Neuron (in vitro differentiated cells): ENCODE data around the gene C5orf34.
"Not testable (repeated sequence)": the region's sequence is repeated elsewhere in the genome, so short reads cannot be mapped to it uniquely, and the experiment has no call there.

Experiments used
- H2AFZ ChIP-seq: one replicate; pipeline ENCODE4 v1.6.1; 2013; ENCODE audit warnings: low read depth, mild to moderate bottlenecking, inconsistent platforms, low read length, moderate library complexity
- H3K27me3 ChIP-seq: one replicate; pipeline ENCODE4 v1.6.1; 2013; ENCODE audit warnings: low read length; ENCODE audit not compliant: insufficient read depth
- H3K36me3 ChIP-seq: one replicate; pipeline ENCODE4 v1.6.1; 2013; ENCODE audit warnings: low read length; ENCODE audit not compliant: insufficient read depth
- H3K4me1 ChIP-seq: one replicate; pipeline ENCODE4 v1.6.1; 2013; ENCODE audit warnings: low read length; ENCODE audit not compliant: insufficient read depth
- H3K4me3 ChIP-seq: 2 replicates; pipeline ENCODE4 v1.5.1; 2013; ENCODE audit warnings: mild to moderate bottlenecking, low read length, moderate library complexity
- H3K9me3 ChIP-seq: one replicate; pipeline ENCODE4 v1.6.1; 2013; ENCODE audit warnings: low read length

Gene C5orf34

DNA sequence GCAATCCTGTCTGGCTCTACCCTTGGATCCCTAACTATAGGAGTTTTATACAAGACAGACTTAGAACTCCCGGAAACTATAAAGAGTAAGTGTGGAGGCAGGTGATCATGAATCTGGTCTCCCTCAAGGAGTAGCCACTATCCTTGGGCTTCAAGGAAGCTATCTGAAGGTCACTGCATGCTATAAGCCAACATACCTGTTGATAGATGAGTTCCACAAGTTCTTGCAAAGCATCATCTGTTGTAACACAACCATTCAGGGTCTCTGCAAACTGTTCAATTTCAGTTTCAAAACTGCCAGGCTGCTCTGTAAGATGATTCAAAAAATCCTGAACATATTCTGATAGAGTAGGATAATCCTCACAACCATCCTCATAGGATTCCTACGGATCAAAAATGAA lies 32.6 kb upstream of the C5orf34 start:
- H3K4me3 ChIP-seq, result no peak overlapping the region
- H3K9me3 ChIP-seq, result no peaks in the 10 kb centered on the region
- H3K36me3 ChIP-seq, result peaks cover 93% of the 10 kb centered on the region
- H3K27me3 ChIP-seq, result no peaks in the 10 kb centered on the region
- no peak overlapping the region for H2AFZ ChIP-seq
- H3K4me1 ChIP-seq, result no peaks in the 10 kb centered on the region

DNA sequence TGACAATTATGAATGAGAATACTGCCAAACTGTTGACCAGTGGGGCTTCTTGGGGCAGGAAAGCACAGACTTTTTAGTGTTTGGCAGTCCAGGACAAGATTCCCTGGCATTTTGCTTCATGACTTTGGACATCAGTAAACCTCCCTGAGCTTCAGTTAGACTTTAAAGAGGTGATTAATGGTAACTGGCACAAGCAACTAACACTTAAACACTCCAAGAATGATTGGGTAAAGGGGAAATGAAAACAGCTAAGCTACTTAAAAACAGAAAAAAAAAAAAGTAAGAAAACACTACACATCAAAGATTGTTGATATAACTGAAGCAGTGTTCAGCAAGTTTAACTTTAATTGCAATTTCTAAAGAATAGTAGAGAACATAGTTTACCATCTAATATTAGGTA lies 28.5 kb upstream of the C5orf34 start:
- H2AFZ ChIP-seq, result no peak overlapping the region
- H3K9me3 ChIP-seq, result no peaks in the 10 kb centered on the region
- H3K27me3 ChIP-seq, result no peaks in the 10 kb centered on the region
- H3K4me3 ChIP-seq, result no peak overlapping the region
- H3K4me1 ChIP-seq, result no peaks in the 10 kb centered on the region
- peaks cover 91% of the 10 kb centered on the region for H3K36me3 ChIP-seq

DNA sequence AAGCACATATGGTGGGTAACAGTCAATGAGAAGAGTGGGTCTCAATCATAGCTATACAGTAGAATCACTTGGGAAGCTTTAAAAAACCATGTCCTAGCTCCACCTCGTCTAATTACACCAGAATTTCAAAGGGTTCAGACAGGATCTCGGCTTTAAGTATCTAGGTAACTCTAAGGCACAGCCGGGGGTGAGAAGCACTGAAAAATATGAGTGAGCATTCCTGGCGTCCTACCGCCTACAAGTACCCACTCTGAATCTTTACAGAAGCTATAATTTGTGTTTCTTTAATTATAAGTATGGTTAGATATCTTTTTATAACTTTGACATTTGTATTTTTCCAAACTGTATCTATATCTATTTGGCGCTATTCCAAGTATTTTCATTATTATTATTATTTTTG lies 25.8 kb upstream of the C5orf34 start:
- Histone ChIP-seq H3K4me1 (no peaks in the 10 kb centered on the region), H3K27me3 (no peaks in the 10 kb centered on the region), H3K9me3 (no peaks in the 10 kb centered on the region), H3K4me3 (no peak overlapping the region), H2AFZ (no peak overlapping the region), H3K36me3 (peaks cover 91% of the 10 kb centered on the region)

DNA sequence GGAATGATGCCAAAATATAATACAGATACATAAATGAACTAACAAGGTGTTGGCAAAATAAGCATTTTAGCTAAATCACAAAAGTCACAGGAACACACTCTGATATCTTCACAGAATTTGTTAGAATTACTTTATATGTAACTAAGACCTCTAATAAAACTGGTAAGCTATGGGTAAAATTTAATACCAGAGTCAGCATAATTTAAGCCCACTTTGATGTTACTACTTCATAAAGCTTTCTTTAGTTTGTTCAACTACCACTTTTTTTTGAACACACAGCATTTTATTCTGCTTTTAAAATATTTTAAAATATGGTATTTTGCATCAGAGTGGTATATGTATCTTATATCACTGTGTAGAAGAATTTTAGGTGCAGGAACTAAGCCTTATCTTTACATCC lies 22.0 kb upstream of the C5orf34 start:
- Histone ChIP-seq H3K4me3 (no peak overlapping the region), H3K36me3 (peaks cover 91% of the 10 kb centered on the region), H3K4me1 (no peaks in the 10 kb centered on the region), H3K9me3 (no peaks in the 10 kb centered on the region), H2AFZ (no peak overlapping the region), H3K27me3 (no peaks in the 10 kb centered on the region)

DNA sequence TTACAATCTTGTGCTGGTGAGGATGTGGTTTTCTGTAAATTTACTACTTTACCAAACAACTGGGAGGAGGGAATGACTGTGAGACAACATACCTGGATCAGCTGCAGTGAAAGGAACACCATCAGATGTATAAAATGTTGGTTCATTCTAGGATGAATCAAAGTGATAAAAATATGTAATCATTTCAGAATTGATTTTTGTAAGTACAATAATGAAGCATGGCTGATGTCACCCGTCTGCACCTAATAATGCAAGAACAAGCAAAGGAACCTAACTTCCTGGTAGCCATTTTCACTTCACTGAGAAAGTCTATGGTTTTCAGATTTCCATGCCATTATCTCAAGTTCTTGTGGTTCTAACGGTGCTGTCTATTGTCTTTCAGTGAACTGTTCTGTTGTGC lies 18.7 kb upstream of the C5orf34 start:
- no peaks in the 10 kb centered on the region for H3K27me3 ChIP-seq
- H2AFZ ChIP-seq, result no peak overlapping the region
- H3K36me3 ChIP-seq, result peaks cover 93% of the 10 kb centered on the region
- H3K9me3 ChIP-seq, result no peaks in the 10 kb centered on the region
- no peak overlapping the region for H3K4me3 ChIP-seq
- H3K4me1 ChIP-seq, result no peaks in the 10 kb centered on the region

DNA sequence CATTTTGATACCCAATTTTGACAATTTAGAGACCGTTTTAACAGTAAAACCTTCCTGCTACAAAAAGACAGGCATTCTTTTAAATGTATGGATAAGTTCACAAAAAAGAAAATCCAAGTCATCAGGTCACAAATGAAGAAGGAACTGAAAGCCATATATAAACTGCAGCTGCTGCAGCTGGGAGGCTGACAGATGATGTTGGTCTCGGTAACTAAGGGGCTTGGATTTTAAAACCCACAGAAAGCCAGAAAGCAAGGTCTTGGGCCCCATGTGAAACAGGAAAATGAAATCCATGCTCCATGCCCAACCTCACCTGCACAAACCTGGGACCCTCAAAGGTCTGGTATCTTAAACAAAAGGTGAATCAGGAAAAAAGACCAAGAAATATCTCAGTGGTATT lies 15.7 kb upstream of the C5orf34 start:
- Histone ChIP-seq H3K27me3 (no peaks in the 10 kb centered on the region), H3K4me1 (no peaks in the 10 kb centered on the region), H3K9me3 (no peaks in the 10 kb centered on the region), H3K36me3 (peaks cover 86% of the 10 kb centered on the region), H2AFZ (no peak overlapping the region), H3K4me3 (no peak overlapping the region)

DNA sequence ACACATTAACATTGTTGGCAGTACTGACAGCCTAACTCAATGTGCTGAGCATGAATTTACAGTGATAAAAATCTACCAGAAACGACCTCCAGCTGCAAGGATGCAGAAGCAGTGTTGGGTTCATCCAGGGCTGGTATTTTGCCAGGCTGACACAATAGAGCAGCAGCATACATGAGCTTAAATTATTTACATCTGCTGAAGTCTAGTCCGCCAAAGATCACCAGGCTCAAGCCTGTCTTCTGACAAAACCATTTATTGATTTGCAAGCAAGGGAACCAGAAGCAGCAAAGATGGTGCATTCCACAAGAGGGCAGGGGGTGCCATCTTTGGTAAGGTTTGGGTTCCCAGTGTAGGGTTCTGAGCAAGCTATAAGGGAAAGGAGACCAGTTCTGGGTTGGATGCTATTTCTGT lies 8.7 kb upstream of the C5orf34 start:
- Histone ChIP-seq H3K9me3 (no peaks in the 10 kb centered on the region), H3K36me3 (peaks cover 38% of the 10 kb centered on the region), H3K4me1 (no peaks in the 10 kb centered on the region), H2AFZ (no peak overlapping the region), H3K27me3 (no peaks in the 10 kb centered on the region), H3K4me3 (no peak overlapping the region)

DNA sequence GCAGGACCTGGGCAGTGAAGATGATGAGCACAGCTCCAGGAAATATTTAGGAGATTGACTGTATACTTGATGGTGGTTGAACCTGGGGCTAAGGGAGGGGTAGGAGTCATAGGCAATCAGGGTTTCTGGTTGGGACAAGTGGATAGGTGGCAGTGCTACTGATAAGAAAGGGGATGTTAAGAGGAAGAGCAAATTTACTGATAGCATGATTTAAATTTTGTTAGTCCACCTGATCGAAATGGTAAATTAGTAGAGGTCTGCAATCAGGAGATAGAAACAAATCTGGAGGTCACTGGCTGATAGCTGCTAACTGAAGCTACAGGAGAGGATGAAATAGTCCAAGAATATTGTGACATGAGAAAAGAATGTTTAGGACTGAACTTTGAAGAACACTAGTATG lies 5.7 kb upstream of the C5orf34 start:
- peaks cover 4% of the 10 kb centered on the region for H3K4me1 ChIP-seq
- H3K36me3 ChIP-seq, result peaks cover 18% of the 10 kb centered on the region
- H3K9me3 ChIP-seq, result no peaks in the 10 kb centered on the region
- H2AFZ ChIP-seq, result no peak overlapping the region
- H3K4me3 ChIP-seq, result no peak overlapping the region
- H3K27me3 ChIP-seq, result no peaks in the 10 kb centered on the region

DNA sequence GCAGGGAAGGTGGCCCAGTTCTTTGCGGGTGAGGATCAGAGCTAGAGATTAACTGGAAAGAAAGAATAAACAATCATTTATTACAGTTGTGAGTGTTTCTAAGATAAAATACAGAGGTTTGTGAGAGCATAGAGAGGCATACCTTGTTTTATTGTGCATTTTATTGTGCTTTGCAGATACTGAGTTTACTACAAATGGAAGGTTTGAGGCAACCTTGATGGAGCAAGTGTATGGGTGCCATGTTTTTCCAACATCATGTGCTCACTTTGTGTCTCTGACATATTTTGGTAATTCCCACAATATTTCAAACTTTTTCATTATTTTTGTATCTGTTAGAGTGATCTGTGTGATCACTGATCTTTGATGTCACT lies 715 bp upstream of the C5orf34 start:
- H3K27me3 ChIP-seq, result no peaks in the 10 kb centered on the region
- peak overlapping the region; percentile 50 for H2AFZ ChIP-seq
- H3K4me1 ChIP-seq, result peaks cover 23% of the 10 kb centered on the region
- H3K4me3 ChIP-seq, result peak overlapping the region; percentile 68
- H3K36me3 ChIP-seq, result peaks cover 2% of the 10 kb centered on the region
- H3K9me3 ChIP-seq, result no peaks in the 10 kb centered on the region

DNA sequence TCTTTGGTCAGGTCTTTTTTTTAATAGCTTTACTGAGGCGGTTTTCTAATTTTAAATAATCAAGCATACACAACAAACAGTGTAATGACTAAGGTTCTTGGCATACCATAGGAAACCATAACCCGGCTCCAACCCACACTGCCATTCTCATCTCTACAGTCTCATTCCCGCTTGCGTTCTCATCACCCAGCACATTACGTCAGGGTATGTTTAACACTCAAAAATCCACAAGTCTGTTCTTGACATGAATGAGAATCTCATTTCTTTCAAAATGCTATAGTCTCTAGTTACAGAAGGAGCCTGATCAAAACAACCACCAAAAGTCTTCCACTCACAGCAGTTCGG lies 505 bp downstream of the C5orf34 start:
- Histone ChIP-seq H3K36me3 (peaks cover 5% of the 10 kb centered on the region), H3K27me3 (no peaks in the 10 kb centered on the region), H2AFZ (peak overlapping the region; percentile 50), H3K4me1 (peaks cover 23% of the 10 kb centered on the region), H3K4me3 (peak overlapping the region; percentile 68), H3K9me3 (no peaks in the 10 kb centered on the region)

DNA sequence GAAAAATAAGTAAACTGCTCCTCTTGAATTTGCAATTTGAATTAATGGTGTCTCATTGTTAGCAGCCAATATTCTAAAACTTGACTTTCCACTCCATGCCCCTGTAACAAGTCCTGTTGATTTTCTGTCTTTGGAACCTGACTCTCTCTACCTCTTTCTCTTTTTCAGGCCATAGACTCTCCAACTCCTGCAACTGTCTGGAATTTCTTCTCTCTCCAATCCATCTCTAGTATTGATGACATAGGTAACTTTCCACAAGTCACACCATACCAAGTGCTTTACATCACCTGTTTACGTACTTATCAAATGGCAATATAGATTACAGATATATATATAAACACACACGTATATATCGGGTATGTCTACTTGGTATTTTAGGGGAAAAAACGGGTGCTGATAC lies 923 bp downstream of the C5orf34 start:
- peaks cover 9% of the 10 kb centered on the region for H3K36me3 ChIP-seq
- peak overlapping the region; percentile 50 for H2AFZ ChIP-seq
- peak overlapping the region; percentile 68 for H3K4me3 ChIP-seq
- no peaks in the 10 kb centered on the region for H3K27me3 ChIP-seq
- no peaks in the 10 kb centered on the region for H3K9me3 ChIP-seq
- peaks cover 23% of the 10 kb centered on the region for H3K4me1 ChIP-seq

DNA sequence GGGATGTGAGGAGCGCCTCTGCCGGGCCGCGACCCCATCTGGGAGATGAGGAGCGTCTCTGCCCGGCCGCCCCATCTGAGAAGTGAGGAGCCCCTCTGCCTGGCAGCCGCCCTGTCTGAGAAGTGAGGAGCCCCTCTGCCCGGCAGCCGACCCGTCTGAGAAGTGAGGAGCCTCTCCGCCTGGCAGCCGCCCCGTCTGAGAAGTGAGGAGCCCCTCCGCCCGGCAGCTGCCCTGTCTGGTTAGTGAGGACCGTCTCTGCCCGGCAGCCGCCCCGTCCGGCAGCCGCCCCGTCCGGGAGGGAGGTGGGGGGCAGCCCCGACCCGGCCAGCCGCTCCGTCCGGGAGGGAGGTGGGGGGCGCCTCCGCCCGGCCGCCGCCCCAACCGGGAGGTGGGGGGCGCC lies 3.9 kb downstream of the C5orf34 start:
- peaks cover 23% of the 10 kb centered on the region for H3K4me1 ChIP-seq
- H3K36me3 ChIP-seq, result peaks cover 28% of the 10 kb centered on the region
- H3K27me3 ChIP-seq, result not testable (repeated sequence)

DNA sequence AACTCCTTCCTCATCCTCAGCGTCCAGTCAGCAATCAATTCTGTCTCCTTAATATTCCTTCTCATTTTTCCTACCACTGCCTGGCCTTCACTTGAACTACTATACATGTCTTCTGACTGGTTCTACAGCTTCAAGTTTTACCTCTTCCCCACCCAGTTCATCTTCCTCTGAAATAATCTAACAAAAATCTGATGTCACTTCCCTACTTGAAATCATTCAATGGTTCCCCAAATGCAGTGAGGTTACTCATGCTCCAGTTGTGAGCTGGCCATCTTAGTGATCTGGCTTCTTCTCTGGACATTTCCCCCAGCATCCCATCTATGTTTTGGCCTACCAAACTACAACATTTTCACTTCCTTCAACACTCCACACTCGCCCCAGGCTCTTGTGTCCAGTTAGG lies 16.4 kb downstream of the C5orf34 start:
- Histone ChIP-seq H2AFZ (no peak overlapping the region), H3K27me3 (no peaks in the 10 kb centered on the region), H3K4me1 (no peaks in the 10 kb centered on the region), H3K4me3 (no peak overlapping the region), H3K9me3 (no peaks in the 10 kb centered on the region), H3K36me3 (peaks cover 33% of the 10 kb centered on the region)

More for the DNA sequence above, 3.9 kb downstream of the C5orf34 start:
- H3K9me3 ChIP-seq, H2AFZ ChIP-seq, H3K4me3 ChIP-seq: not testable (repeated sequence)

DNA sequence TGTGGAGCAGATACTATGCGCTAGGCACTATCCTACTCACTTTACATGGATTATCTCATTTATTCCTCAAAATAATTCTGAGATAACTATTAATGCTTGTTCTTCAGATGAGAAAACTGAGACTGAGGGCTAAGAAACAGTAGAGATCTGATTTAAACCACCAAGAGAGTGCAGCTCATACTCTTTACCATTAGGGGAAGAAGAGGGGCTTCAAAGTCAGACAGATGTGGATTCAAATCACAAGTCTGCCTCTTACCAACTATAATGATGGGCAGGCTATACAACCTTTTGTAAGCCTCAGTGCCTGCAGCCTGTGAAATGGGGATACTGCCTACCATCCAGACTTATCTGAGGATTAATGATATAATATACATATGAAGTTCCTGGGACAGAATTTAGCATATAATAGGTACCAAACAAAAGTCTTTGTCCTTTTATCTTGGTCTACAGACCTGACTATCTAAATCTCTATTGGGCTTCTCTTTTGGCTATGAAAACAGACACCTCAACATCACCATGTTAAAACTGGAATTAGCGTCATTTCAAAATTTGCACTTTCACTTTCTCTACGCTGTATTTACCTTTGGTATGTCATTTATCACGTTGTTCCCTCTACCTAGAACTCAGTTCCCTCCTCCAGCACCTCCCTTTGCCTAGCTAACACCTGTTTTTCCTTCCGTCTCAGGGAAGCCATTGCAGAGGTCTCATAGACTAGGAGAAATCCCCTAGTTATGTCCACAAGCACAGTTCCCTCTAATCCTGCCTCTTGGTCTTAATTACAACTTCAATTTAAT lies 17.4 kb downstream of the C5orf34 start:
- Histone ChIP-seq H3K27me3 (no peaks in the 10 kb centered on the region), H2AFZ (no peak overlapping the region), H3K36me3 (peaks cover 32% of the 10 kb centered on the region), H3K4me3 (no peak overlapping the region), H3K9me3 (no peaks in the 10 kb centered on the region), H3K4me1 (no peaks in the 10 kb centered on the region)
